ENCODE data around the gene CAVIN4.

The CAVIN4 gene

GRCh38 chr9:100573655-100574260 is 4.1 kb upstream of the CAVIN4 start:
- Histone ChIP-seq H3K27ac (no peak overlapping the region), H3K4me1 (peaks cover 0 to 7% (median 0%) of the 10 kb centered on the region in 10 experiments; a peak in 2 of 20 replicates), H3K4me3 (no peak overlapping the region), H3K9ac (no peak overlapping the region), H3K9me3 (replicated peaks in 1 of 11) (peaks cover 0 to 12% (median 7%) of the 10 kb centered on the region in 11 experiments; a peak in 12 of 22 replicates), H3K36me3 (peaks cover 0 to 75% (median 37%) of the 10 kb centered on the region in 11 experiments; a peak in 14 of 22 replicates), H4K20me1 (no peaks in the 10 kb centered on the region), H3K27me3 (no peaks in the 10 kb centered on the region), H3K4me2 (no peak overlapping the region)
- no peak for TF ChIP-seq Cebpa-rat (IDR thresholded peaks at IDR 0.05)

GRCh38 chr9:100575006-100575405 is 2.9 kb upstream of the CAVIN4 start:
- H3K4me3 ChIP-seq = no peak overlapping the region
- H3K4me2 ChIP-seq = no peak overlapping the region
- no peaks in the 10 kb centered on the region for H3K27me3 ChIP-seq
- H3K9ac ChIP-seq = no peak overlapping the region
- H3K36me3 ChIP-seq = peaks cover 0 to 65% (median 26%) of the 10 kb centered on the region in 11 experiments; a peak in 13 of 22 replicates
- H3K9me3 ChIP-seq (replicated peaks in 1 of 11) = peaks cover 0 to under 1% (median 0%) of the 10 kb centered on the region in 11 experiments; a peak in 2 of 22 replicates
- H3K4me1 ChIP-seq = peaks cover 0 to 7% (median 0%) of the 10 kb centered on the region in 10 experiments; a peak in 1 of 20 replicates
- H3K27ac ChIP-seq = no peak overlapping the region
- no peak for TF ChIP-seq Cebpa-rat (IDR thresholded peaks at IDR 0.05)
- H4K20me1 ChIP-seq = no peaks in the 10 kb centered on the region

GRCh38 chr9:100575765-100576386 is 2.0 kb upstream of the CAVIN4 start:
- Histone ChIP-seq H3K27me3 (no peaks in the 10 kb centered on the region), H3K4me2 (no peak overlapping the region), H3K4me3 (no peak overlapping the region), H3K9me3 (replicated peaks in 1 of 11) (no peaks in the 10 kb centered on the region), H3K36me3 (peaks cover 0 to 56% (median 26%) of the 10 kb centered on the region in 11 experiments; a peak in 13 of 22 replicates), H4K20me1 (no peaks in the 10 kb centered on the region), H3K9ac (no peak overlapping the region), H3K4me1 (peaks cover 0 to 7% (median 0%) of the 10 kb centered on the region in 10 experiments; a peak in 1 of 20 replicates), H3K27ac (no peak overlapping the region)
- no peak for TF ChIP-seq Cebpa-rat (IDR thresholded peaks at IDR 0.05)

GRCh38 chr9:100578610-100579009 is 731 bp downstream of the CAVIN4 start:
- Histone ChIP-seq H3K9me3 (replicated peaks in 1 of 11) (no peaks in the 10 kb centered on the region), H3K4me1 (peaks cover 0 to 7% (median 0%) of the 10 kb centered on the region in 10 experiments; a peak in 3 of 20 replicates), H4K20me1 (no peaks in the 10 kb centered on the region), H3K4me3 (no peak overlapping the region), H3K4me2 (no peak overlapping the region), H3K27ac (no peak overlapping the region), H3K36me3 (peaks cover 0 to 47% (median 19%) of the 10 kb centered on the region in 11 experiments; a peak in 13 of 22 replicates), H3K27me3 (no peaks in the 10 kb centered on the region), H3K9ac (no peak overlapping the region)
- TF ChIP-seq Cebpa-rat (IDR thresholded peaks at IDR 0.05) = no peak

GRCh38 chr9:100579665-100580064 is 1.8 kb downstream of the CAVIN4 start:
- Histone ChIP-seq H3K4me1 (peaks cover 0 to 7% (median 0%) of the 10 kb centered on the region in 10 experiments; a peak in 3 of 20 replicates), H3K9ac (no peak overlapping the region), H3K4me2 (no peak overlapping the region), H3K4me3 (no peak overlapping the region), H3K27ac (no peak overlapping the region), H3K27me3 (no peaks in the 10 kb centered on the region), H3K36me3 (peaks cover 0 to 46% (median 10%) of the 10 kb centered on the region in 11 experiments; a peak in 12 of 22 replicates), H3K9me3 (replicated peaks in 1 of 11) (no peaks in the 10 kb centered on the region), H4K20me1 (no peaks in the 10 kb centered on the region)
- no peak for TF ChIP-seq Cebpa-rat (IDR thresholded peaks at IDR 0.05)

GRCh38 chr9:100580257-100580656 is 2.4 kb downstream of the CAVIN4 start:
- peaks cover 0 to 46% (median 12%) of the 10 kb centered on the region in 11 experiments; a peak in 13 of 22 replicates for H3K36me3 ChIP-seq
- no peak overlapping the region for H3K4me2 ChIP-seq
- H3K27ac ChIP-seq = no peak overlapping the region
- TF ChIP-seq Cebpa-rat (IDR thresholded peaks at IDR 0.05) = no peak
- no peak overlapping the region for H3K9ac ChIP-seq
- peaks cover 0 to 7% (median 0%) of the 10 kb centered on the region in 10 experiments; a peak in 3 of 20 replicates for H3K4me1 ChIP-seq
- no peaks in the 10 kb centered on the region for H3K9me3 ChIP-seq (replicated peaks in 1 of 11)
- no peaks in the 10 kb centered on the region for H4K20me1 ChIP-seq
- H3K27me3 ChIP-seq = no peaks in the 10 kb centered on the region
- H3K4me3 ChIP-seq = no peak overlapping the region

- TF ChIP-seq Cebpa-rat (IDR thresholded peaks at IDR 0.05) = no peak
Measured at GRCh38 chr9:100581081-100581480, 3.2 kb downstream of the CAVIN4 start.

GRCh38 chr9:100581661-100582060 is 3.8 kb downstream of the CAVIN4 start:
- Histone ChIP-seq H3K27me3 (no peaks in the 10 kb centered on the region), H4K20me1 (no peaks in the 10 kb centered on the region), H3K4me2 (no peak overlapping the region), H3K36me3 (peaks cover 0 to 47% (median 16%) of the 10 kb centered on the region in 11 experiments; a peak in 10 of 22 replicates), H3K9me3 (replicated peaks in 1 of 11) (no peaks in the 10 kb centered on the region), H3K27ac (no peak overlapping the region), H3K9ac (no peak overlapping the region), H3K4me3 (no peak overlapping the region), H3K4me1 (peaks cover 0 to 8% (median 0%) of the 10 kb centered on the region in 10 experiments; a peak in 2 of 20 replicates)
- TF ChIP-seq Cebpa-rat (IDR thresholded peaks at IDR 0.05) = no peak

More at GRCh38 chr9:100581081-100581480, 3.2 kb downstream of the CAVIN4 start:
- Histone ChIP-seq H3K27ac (no peak overlapping the region), H3K9me3 (replicated peaks in 1 of 11) (no peaks in the 10 kb centered on the region), H3K27me3 (no peaks in the 10 kb centered on the region), H3K4me3 (no peak overlapping the region), H3K4me1 (peaks cover 0 to 7% (median 0%) of the 10 kb centered on the region in 10 experiments; a peak in 2 of 20 replicates), H3K9ac (no peak overlapping the region), H3K4me2 (no peak overlapping the region), H3K36me3 (peaks cover 0 to 44% (median 14%) of the 10 kb centered on the region in 11 experiments; a peak in 11 of 22 replicates), H4K20me1 (no peaks in the 10 kb centered on the region)

- no peaks in the 10 kb centered on the region for H3K27me3 ChIP-seq
- H3K4me3 ChIP-seq = no peak overlapping the region
- no peaks in the 10 kb centered on the region for H3K9me3 ChIP-seq (replicated peaks in 1 of 11)
- H3K9ac ChIP-seq = no peak overlapping the region
- no peak for TF ChIP-seq Cebpa-rat (IDR thresholded peaks at IDR 0.05)
- H3K27ac ChIP-seq = no peak overlapping the region
- H3K4me1 ChIP-seq = peaks cover 0 to 8% (median 0%) of the 10 kb centered on the region in 10 experiments; a peak in 2 of 20 replicates
- H3K36me3 ChIP-seq = peaks cover 0 to 54% (median 15%) of the 10 kb centered on the region in 11 experiments; a peak in 10 of 22 replicates
- no peak overlapping the region for H3K4me2 ChIP-seq
- no peaks in the 10 kb centered on the region for H4K20me1 ChIP-seq
Measured at GRCh38 chr9:100583014-100583802, 5.3 kb downstream of the CAVIN4 start.
